GM12873 (cell line): ENCODE results near the gene TUBA4A.

Experiments used
- CTCF ChIP-seq: IDR thresholded peaks from 2 replicates; pipeline ENCODE4 v1.5.1; 2012; ENCODE audit warnings: low read depth, mild to moderate bottlenecking, moderate library complexity, low read length, control low read depth; ENCODE audit not compliant: insufficient read depth; ENCODE audit errors: missing control alignments

The TUBA4A gene

DNA sequence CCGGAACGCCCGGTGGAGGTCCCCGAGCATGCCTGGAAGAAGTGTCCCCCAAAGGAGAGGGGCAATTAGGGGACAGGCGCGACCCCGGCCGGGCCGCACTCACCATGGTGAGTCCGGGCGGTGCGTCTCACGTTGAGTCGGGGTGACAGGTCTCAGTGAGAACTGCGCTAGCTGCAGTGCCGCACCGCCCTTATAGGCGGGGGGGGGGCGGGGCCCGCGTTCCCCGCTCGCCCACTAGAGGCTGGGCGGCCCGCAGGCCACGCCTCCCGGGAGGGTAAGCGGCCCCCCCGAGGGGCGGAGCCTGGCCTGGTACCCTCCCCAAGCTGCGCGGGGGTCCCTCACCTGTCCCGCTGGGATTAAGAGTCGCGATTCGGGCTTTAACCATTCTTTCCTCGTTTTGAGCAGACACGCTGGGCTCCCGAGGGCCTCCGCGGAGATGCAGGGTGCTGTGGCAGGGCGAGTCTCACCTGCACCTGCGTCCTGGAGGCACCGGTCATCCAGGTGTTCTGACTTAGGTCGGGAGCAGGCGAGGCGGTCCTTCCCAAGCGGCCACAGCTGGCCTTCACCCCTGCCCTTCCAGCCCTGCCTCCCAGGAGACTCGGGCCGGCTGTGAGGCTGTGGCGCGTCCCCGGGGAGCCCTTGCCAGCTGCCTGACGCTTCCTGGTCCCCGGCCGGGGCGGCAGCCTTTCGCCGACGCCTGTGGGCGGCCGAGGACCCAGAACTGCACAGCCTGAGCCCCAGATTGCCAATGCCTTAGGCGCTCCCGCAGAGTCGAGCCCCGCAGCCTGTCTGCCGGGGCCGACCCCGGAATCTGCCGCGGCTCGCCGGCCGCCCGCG lies at the start of gene TUBA4A:
Gene TUBA4A (minus strand): TSS at position 166 of the 837 bp plus-strand sequence. CDS start 60 bp downstream, at position 106.
- peak; percentile 8 for TF ChIP-seq CTCF

GRCh38 chr2:219302412-219302968 lies 48.8 kb upstream of the TUBA4A start:
- TF ChIP-seq CTCF, result no peak

DNA sequence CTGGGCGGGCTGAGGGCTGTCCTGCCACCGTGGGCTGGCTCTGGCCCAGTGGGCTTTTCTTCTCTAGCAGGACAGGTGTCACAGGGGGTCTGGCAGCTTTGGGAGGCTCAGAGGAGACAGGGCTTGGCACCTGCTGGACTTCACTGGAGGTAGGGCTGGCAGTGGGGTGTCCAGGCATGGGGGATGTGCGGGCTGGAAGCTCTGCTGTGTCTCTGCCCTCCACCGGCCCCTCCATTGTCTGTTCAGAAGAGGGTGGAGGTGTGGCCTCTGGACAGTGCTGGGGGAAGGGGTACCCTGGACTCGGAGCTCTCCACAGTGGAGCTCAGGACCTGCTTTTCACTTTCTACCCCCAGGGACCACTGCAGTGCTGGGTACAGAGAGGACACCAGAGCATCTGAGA lies 46.3 kb upstream of the TUBA4A start:
- no peak for TF ChIP-seq CTCF

DNA sequence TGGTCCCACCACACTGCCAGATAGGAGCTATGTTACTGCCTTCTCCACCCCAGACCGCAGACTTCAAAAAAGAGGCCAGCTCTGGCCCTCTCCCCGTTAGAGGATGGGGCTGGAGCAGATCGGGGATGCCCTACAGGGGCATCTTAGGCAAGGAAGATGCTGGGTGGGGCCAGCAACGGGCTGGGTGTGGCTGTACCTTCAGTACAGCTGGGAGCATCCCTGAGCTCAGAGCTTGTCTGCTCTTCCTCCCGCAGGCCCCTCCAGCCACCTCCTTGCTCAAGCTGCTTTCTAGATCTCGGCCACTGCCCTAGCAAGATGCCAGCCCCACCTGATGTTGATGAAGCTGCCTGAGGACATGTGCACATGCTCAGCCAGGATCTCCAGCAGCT lies 45.6 kb upstream of the TUBA4A start:
- no peak for TF ChIP-seq CTCF

DNA sequence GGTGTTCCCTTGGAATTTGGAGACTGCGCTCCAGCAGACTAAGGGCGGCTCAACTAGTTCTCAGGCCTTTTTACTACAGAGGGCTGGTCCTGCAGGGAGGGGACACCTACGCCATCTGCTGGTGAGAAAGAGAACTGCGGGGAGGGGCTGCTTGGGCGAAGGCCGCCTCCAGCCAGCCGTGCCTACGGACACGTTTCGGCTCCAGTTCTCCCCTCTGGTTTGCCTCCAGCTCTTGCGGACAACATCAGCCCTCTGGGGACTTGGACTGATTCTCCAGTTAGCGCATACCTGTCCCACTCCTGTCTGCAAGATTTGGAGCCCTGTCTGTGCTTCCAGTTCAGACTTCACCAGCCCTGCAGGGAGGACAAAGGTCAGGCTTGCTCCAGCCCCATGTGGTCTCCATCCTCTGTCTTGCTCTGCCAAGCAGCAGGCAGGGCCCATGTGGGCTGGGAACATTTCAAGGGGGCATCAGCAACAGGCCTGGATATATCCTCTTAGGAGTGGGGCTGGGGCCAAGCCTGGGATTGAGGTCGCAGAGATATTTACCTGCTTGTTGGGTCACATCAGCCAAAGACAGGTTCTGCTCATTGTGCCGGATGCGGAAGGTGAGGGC lies 45.1 kb upstream of the TUBA4A start:
- TF ChIP-seq CTCF, result peak; percentile 99

GRCh38 chr2:219297766-219298456 lies 44.2 kb upstream of the TUBA4A start:
- TF ChIP-seq CTCF, result peak; percentile 35
